GM23248 (cell line): ENCODE measurements around the gene FPR2.

Experiments
- EZH2 ChIP-seq: fragments of 200-600 bp; sonication (generic); IDR thresholded peaks from 2 replicates; pipeline ENCODE4 v1.6.1; 2018; ENCODE audit warnings: antibody characterized with exemption, mild to moderate bottlenecking; ENCODE audit not compliant: insufficient read depth, poor library complexity, severe bottlenecking
- EZH2phosphoT487 ChIP-seq: fragments of 200-600 bp; sonication (generic); IDR thresholded peaks from 2 replicates; pipeline ENCODE4 v1.6.1; 2018; ENCODE audit warnings: antibody characterized with exemption, moderate library complexity, mild to moderate bottlenecking, low read depth; ENCODE audit not compliant: insufficient read depth

DNA sequence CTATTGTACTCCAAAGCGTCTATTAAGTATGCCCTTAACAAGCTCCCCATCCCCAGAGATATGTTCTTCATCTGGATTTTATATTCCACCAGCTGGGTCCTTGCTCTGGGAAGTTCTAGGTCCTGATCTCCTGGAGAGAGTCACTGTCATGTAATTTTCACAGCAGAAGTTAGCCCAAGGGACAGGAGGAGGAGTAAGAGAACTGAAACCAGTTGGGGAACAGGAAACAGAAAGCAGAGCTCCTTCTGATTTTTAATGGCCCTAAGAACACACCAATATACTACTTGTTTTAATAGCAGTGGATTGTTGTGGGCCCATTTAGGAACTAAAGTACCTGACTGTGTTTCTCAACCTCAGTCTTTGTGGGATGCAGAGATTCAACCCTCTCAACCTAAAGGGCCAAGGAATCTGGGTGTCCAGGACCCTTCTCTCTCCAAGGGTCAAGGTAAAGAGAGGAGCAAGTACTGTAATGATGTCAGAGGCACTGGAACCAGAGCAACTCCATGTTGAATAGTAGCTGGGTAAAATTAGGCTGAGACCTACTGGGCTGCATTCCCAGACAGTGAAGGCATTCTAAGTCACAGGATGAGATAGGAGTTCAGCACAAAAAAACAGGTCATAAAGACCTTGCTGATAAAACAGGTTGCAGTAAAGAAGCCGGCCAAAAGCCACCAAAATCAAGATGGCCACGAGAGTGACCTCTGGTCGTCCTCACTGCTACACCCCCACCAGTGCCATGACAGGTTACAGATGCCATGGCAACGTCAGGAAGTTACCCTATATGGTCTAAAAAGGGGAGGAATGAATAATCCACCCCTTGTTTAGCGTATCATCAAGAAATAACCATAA lies 25.9 kb downstream of the FPR2 start:
- no peak for TF ChIP-seq EZH2
- TF ChIP-seq EZH2phosphoT487, result no peak
